HepG2 (cell line): ENCODE results near the gene PPP2R5D. TPM values are rescaled to one million over a fixed set of nuclear protein-coding genes. Genes with fewer than 3 reads are reported as not detected.
A peak's percentile ranks its signal among the peaks of the same experiment; 100 is the strongest.

ENCODE experiments used
- CBX2 ChIP-seq, 2 experiments: fragments of 200-600 bp in 1 of 2; sonication (generic); formaldehyde crosslinking in 1 of 2; IDR thresholded peaks; 2 replicates each; pipeline versions ENCODE4 v1.7.0 to v1.8.1; 2018 to 2022; ENCODE audit warnings: low read depth in 2 of 2, low read length in 1 of 2, mild to moderate bottlenecking in 1 of 2, missing genetic modification reagents in 1 of 2
- ELK4 ChIP-seq: sonication (generic); formaldehyde crosslinking; IDR thresholded peaks from 2 replicates; pipeline ENCODE4 v1.9.0; 2021; ENCODE audit warnings: missing genetic modification reagents, borderline replicate concordance
- KLF6 ChIP-seq: IDR thresholded peaks from 2 replicates; pipeline ENCODE4 v1.8.0; 2016; ENCODE audit warnings: missing biosample characterization, missing genetic modification reagents
- SNAPC4 ChIP-seq: sonication (generic); formaldehyde crosslinking; IDR thresholded peaks from 2 replicates; pipeline ENCODE4 v1.4.0; 2020; ENCODE audit warnings: mild to moderate bottlenecking, missing genetic modification reagents
- ZBED4 ChIP-seq: sonication (generic); formaldehyde crosslinking; IDR thresholded peaks from 2 replicates; pipeline ENCODE4 v1.4.0; 2020; ENCODE audit warnings: missing genetic modification reagents, borderline replicate concordance
- ZBTB25 ChIP-seq: IDR thresholded peaks from 2 replicates; pipeline ENCODE4 v1.6.1; 2018; ENCODE audit warnings: missing genetic modification reagents
- ZFP36 ChIP-seq: fragments of 150-350 bp; IDR thresholded peaks from 2 replicates; pipeline ENCODE4 v1.6.1; 2018; ENCODE audit warnings: borderline replicate concordance, low read length, low read depth; ENCODE audit not compliant: partially characterized antibody
- ZIK1 ChIP-seq: sonication (generic); formaldehyde crosslinking; IDR thresholded peaks from 2 replicates; pipeline ENCODE4 v1.5.0; 2020; ENCODE audit warnings: mild to moderate bottlenecking, low read depth, missing genetic modification reagents, borderline replicate concordance
- ZNF547 ChIP-seq: sonication (generic); formaldehyde crosslinking; IDR thresholded peaks from 2 replicates; pipeline ENCODE4 v1.5.1; 2020; ENCODE audit warnings: mild to moderate bottlenecking, missing genetic modification reagents
- ZNF576 ChIP-seq: sonication (generic); formaldehyde crosslinking; IDR thresholded peaks from 2 replicates; pipeline ENCODE4 v1.4.0; 2020; ENCODE audit warnings: mild to moderate bottlenecking, missing genetic modification reagents
- ZNF598 ChIP-seq: sonication (generic); formaldehyde crosslinking; IDR thresholded peaks from 2 replicates; pipeline ENCODE4 v1.5.1; 2020; ENCODE audit warnings: mild to moderate bottlenecking, missing genetic modification reagents, borderline replicate concordance
- ZNF607 ChIP-seq: sonication (generic); formaldehyde crosslinking; IDR thresholded peaks from 2 replicates; pipeline ENCODE4 v1.5.1; 2020; ENCODE audit warnings: missing genetic modification reagents, mild to moderate bottlenecking, borderline replicate concordance
- ZNF883 ChIP-seq: sonication (generic); formaldehyde crosslinking; IDR thresholded peaks from 2 replicates; pipeline ENCODE4 v1.5.1; 2020; ENCODE audit warnings: mild to moderate bottlenecking, missing genetic modification reagents; ENCODE audit errors: not compliant biosample characterization
- polyA plus RNA-seq, 8 experiments: library from polyadenylated mRNA; depleted of rRNA in 3 of 8; stranded (reverse) in 7 of 8; unstranded in 1 of 8; fragments of >200 nt; fragmentation: Illumina TruSeq in 4 of 8; extraction: Trizol in 4 of 8; gene quantifications; 2 replicates each; pipeline versions ENCODE4 v1.2.1 to v1.2.3, GENCODE V29; 2011 to 2016; ENCODE audit warnings: low read depth in 4 of 8, missing spikeins in 1 of 8, mixed read lengths in 1 of 8; ENCODE audit not compliant: insufficient read depth in 1 of 8
- total RNA-seq, 5 experiments: library from RNA; depleted of rRNA; stranded (reverse); fragments of >200 nt; fragmentation: Illumina TruSeq; extraction: Trizol; gene quantifications; 2 replicates each; pipeline ENCODE4 v1.2.3, GENCODE V29; 2016; ENCODE audit warnings: low read depth in 1 of 5

Gene PPP2R5D
- total and polyA plus RNA-seq, 2 of the 13 experiments (the other 11 are each of a cell fraction or from before 2014, with no cell fraction given), result 53.7 to 60.4 TPM

- peak; percentile 66; the same call in 1 of the 2 replicates for TF ChIP-seq SNAPC4 (CRISPR knock-in tag)
- 0 out of 2 replicates have a peak, but pooled peaks have one; percentile 76 for TF ChIP-seq KLF6 (CRISPR knock-in tag)
- TF ChIP-seq ZNF607 (CRISPR knock-in tag), result peak; percentile 65; the same call in 1 of the 2 replicates
- no peak; the same call in none of the 2 replicates for TF ChIP-seq ZNF547 (CRISPR knock-in tag)
- peak; percentile 77 for TF ChIP-seq ZNF598 (CRISPR knock-in tag)
- TF ChIP-seq ZIK1 (CRISPR knock-in tag), result no peak
- peak; percentile 27; the same call in 1 of the 2 replicates for TF ChIP-seq ZBED4 (CRISPR knock-in tag)
- no peak for TF ChIP-seq ZNF883 (CRISPR knock-in tag)
- TF ChIP-seq ZNF576 (CRISPR knock-in tag), result no peak
- TF ChIP-seq ZBTB25, result no peak
- TF ChIP-seq CBX2 (IDR thresholded peaks at IDR 0.05; ENCODE audit: low read depth, low read length), result no peak
- no peak for TF ChIP-seq CBX2 (CRISPR knock-in tag; IDR thresholded peaks at IDR 0.05; ENCODE audit: low read depth)
- TF ChIP-seq ZFP36, result no peak
- TF ChIP-seq ELK4 (CRISPR knock-in tag), result no peak
These were observed 75.0 kb downstream of the PPP2R5D start, which contains the start of the genes KLC4 and MRPL2 (continued) for GRCh38 chr6:43059168-43060033.
